Panc1 (cell line): Measurements from ENCODE around the gene OAF.

Source experiments
- POLR2AphosphoS5 ChIP-seq: IDR thresholded peaks from 2 replicates; pipeline ENCODE4 v1.6.1; 2012; ENCODE audit warnings: mild to moderate bottlenecking, low read depth, low read length, moderate library complexity
- TF ChIP-seq, protein P1 (sequence below): fragments of 450-650 bp; IDR thresholded peaks from 2 replicates; pipeline ENCODE4 v1.5.1; 2017; ENCODE audit warnings: mild to moderate bottlenecking
- TF ChIP-seq, protein P2 (sequence below), 2 experiments: IDR thresholded peaks; 2 replicates each; pipeline ENCODE4 v1.6.1; 2011 to 2012; ENCODE audit warnings: low read depth in 2 of 2, control low read depth in 1 of 2, low read length in 1 of 2, mild to moderate bottlenecking in 1 of 2, moderate library complexity in 1 of 2; ENCODE audit not compliant: insufficient read depth in 1 of 2

DNA sequence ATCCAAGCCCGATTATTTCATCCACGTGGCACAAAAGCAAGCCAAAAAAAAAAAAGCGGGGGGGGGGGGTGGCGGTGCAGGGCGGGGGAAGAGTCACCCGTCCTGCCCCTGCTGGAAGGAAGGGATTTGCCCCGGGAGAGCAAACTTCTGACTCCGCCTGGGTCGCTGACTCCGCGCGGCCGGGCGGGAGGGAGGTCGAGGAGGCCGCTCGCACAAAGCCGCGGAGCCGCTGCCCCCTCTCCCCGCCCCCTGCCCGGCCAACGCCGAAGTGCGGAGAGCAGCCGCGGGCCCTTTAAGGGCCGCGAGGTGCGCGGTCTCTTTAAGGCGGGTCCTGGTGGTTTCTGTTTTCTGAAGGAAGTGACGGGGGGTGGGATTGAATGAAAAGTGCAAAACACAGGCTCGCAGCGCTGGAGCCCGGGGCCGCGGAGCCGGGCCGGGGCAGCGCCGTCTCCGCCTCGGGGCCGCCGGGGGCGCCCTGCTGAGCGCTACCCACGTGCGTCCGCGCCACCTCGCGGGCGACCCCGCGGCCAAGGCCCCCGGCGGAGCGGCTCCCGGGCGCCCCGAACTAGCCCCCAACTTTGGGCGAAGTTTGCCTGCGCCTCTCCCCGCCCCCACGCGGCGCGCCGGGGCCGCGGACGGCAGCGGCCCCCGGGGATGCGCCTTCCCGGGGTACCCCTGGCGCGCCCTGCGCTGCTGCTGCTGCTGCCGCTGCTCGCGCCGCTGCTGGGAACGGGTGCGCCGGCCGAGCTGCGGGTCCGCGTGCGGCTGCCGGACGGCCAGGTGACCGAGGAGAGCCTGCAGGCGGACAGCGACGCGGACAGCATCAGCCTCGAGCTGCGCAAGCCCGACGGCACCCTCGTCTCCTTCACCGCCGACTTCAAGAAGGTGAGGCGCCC lies at the start of gene OAF:
- no peak for TF ChIP-seq POLR2AphosphoS5
- TF ChIP-seq, protein P1, sequence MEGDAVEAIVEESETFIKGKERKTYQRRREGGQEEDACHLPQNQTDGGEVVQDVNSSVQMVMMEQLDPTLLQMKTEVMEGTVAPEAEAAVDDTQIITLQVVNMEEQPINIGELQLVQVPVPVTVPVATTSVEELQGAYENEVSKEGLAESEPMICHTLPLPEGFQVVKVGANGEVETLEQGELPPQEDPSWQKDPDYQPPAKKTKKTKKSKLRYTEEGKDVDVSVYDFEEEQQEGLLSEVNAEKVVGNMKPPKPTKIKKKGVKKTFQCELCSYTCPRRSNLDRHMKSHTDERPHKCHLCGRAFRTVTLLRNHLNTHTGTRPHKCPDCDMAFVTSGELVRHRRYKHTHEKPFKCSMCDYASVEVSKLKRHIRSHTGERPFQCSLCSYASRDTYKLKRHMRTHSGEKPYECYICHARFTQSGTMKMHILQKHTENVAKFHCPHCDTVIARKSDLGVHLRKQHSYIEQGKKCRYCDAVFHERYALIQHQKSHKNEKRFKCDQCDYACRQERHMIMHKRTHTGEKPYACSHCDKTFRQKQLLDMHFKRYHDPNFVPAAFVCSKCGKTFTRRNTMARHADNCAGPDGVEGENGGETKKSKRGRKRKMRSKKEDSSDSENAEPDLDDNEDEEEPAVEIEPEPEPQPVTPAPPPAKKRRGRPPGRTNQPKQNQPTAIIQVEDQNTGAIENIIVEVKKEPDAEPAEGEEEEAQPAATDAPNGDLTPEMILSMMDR: no peak; the same call in 1 of the 2 replicates
- TF ChIP-seq, protein P2, sequence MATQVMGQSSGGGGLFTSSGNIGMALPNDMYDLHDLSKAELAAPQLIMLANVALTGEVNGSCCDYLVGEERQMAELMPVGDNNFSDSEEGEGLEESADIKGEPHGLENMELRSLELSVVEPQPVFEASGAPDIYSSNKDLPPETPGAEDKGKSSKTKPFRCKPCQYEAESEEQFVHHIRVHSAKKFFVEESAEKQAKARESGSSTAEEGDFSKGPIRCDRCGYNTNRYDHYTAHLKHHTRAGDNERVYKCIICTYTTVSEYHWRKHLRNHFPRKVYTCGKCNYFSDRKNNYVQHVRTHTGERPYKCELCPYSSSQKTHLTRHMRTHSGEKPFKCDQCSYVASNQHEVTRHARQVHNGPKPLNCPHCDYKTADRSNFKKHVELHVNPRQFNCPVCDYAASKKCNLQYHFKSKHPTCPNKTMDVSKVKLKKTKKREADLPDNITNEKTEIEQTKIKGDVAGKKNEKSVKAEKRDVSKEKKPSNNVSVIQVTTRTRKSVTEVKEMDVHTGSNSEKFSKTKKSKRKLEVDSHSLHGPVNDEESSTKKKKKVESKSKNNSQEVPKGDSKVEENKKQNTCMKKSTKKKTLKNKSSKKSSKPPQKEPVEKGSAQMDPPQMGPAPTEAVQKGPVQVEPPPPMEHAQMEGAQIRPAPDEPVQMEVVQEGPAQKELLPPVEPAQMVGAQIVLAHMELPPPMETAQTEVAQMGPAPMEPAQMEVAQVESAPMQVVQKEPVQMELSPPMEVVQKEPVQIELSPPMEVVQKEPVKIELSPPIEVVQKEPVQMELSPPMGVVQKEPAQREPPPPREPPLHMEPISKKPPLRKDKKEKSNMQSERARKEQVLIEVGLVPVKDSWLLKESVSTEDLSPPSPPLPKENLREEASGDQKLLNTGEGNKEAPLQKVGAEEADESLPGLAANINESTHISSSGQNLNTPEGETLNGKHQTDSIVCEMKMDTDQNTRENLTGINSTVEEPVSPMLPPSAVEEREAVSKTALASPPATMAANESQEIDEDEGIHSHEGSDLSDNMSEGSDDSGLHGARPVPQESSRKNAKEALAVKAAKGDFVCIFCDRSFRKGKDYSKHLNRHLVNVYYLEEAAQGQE (IDR thresholded peaks at IDR 0.05; ENCODE audit: insufficient read depth in 1 of 2, low read depth in 2 of 2, low read length in 1 of 2): no peak
